ENCODE measurements around the gene OR9Q1.
"Not testable (repeated sequence)": the region's sequence is repeated elsewhere in the genome, so short reads cannot be mapped to it uniquely, and the experiment has no call there.

Gene OR9Q1, protein sequence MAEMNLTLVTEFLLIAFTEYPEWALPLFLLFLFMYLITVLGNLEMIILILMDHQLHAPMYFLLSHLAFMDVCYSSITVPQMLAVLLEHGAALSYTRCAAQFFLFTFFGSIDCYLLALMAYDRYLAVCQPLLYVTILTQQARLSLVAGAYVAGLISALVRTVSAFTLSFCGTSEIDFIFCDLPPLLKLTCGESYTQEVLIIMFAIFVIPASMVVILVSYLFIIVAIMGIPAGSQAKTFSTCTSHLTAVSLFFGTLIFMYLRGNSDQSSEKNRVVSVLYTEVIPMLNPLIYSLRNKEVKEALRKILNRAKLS

DNA sequence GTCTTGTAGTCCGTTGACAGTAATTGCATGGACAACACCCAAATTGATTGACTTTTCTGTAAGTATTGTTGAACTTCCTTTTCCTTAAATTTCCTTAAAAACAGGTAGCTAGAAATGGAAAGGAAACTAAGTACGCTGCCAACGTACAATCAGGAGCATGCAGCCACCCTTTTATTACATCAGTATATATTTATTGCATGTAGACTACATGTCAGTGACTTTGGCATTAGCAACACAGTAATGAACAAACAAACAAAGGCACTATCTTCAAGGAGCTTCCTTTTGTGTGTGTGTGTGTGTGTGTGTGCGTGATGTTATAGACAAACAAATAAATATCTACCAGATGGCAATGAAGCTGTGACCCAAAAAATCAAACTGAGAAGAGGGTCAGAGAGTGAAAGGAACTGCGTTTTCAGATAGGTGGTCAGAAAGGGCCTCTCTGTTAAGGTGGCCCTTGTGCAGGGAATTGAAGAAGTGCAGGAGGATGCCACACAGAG is at the start of gene OR9Q1:
Gene OR9Q1, plus strand, starts transcription at position 447 of the 497 bp plus-strand sequence. CDS start 155,564 bp downstream, outside the sequence.
- DNase-seq, result no peak

DNA sequence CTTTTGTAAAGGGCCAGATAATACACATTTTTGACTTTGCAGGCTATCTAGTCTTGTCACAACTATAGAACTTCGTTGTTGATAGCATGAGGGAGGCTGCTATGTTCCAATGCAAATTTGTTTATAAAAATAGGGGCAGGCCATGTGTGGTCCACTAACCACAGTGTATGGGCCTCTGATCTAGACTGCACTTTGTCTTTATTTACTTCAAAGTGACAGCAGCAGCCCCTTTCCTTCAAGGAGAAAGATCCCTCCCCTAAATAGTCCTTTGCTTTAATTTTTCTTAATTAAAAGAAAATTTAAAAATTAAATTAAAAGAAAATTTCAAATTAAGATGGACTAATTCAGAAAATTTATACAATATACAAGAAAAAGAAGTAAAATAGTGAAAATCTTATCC is 49.5 kb upstream of the OR9Q1 start:
- no peak for DNase-seq

DNA sequence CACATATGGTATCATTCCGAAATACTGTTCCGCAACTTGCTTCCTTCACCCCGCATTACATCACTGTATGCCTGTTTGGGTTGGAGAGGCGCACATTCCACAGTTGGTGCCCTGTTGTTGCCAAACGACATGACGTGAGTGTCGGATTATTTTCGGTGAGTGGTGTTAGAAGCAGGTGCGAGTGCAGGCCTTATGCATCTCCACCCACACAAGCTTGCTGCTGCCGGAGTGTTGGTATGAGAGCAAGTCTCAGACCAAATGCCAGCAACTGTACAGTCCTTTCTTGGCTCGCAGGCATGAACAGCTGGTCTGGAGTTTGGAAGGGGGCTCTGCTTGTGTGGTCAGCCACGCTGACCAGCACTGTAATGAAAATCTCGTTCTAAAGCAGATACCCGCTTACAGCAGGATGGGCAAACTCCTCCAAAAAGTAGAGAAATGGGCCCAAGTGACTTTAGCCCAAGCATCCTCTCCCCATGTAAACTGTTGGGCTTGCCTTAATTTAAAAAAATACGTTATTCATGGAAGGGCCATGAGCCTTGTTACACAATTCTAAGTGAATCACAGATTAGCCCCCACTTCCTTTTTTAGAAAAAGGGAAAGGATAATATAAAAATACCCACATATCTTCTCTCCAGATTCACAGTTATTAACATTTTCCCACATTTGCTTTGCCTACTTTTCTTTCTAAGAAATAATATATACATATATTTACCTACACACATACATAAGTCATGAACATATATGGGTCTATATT is 48.7 kb upstream of the OR9Q1 start:
- DNase-seq, result no peak

DNA sequence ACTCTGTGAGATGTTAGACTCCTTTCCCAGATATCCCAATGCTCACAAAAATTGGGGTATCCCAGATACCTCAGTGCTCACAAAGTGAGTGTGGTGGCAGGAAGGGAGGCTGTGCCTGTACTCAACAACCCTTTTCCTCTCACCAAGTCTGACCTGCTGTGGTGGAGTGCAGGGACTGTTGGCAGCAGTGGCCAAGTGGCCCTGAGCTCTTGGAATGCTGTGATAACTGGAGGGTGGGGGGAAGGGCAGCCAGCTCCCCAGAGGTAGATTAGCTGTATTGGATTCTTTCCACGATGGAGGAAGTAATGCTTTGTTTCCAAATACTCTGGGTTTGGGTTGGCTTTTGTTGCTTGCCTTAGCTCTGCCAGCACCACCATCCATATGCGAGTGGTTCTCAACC is 46.0 kb upstream of the OR9Q1 start:
- DNase-seq, result no peak

DNA sequence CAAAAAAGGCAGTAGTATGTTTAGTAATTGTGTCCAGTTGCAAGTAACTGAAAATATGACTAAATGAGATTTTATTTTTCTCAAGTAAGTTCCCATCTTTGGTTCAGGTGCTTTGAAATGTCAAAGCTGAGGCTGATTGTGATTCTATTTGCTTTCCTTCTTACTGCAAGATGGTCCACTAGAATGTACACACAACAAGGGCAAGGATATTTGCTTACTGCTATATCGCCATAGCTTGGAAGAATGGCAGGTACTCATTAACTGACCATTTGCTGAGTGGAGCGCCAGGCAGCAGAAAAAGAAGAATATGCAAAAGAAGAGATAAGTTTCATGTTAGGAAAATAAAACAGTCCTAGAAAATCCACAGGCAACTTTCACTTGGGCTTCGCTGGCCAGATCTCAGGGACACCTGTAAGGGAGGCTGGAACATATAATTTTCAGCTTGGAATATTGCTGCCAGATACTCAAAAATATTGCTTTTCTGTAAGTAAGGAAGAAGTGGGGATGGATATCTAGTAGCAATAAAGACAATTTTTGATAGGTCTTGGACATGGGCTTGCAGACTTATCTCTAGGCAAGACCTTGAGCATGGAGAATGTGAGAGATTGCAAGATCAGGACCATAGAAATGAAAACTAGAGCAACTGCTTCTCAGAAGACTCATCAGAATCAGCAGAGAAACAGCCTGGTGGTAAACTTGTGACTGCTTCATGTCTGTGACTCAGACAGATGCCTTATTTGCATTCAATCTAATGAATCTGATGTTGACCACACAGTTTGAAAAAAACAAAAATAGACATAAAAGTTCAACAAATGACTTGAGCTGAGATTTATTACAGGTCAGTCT is 44.8 kb upstream of the OR9Q1 start:
- no peak for DNase-seq

DNA sequence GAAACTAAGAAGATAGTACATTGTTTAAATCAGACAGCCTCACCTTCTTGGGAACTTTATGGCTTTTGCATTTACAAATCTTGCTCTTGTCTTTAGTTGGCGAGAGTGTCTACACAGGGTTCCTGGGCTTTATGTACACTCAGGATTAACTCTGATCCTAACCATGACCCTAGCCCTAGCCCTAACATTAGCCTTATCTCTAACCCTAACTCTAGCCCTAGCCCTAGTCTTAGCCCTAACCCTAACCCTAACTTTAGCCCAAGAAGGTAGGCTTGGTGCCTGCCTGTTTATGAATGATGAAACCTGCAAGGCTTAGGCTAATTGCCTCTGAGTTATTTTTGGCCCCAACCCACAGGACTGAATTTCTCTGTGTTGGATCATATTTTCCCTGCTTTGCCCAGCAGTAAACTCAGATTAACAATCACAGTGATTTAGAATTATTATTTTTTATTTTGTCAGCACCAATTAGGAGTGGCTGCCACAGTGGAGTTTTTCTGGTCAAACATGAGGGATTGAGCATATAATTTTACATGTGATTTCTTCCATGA is 44.1 kb upstream of the OR9Q1 start:
- no peak for DNase-seq

DNA sequence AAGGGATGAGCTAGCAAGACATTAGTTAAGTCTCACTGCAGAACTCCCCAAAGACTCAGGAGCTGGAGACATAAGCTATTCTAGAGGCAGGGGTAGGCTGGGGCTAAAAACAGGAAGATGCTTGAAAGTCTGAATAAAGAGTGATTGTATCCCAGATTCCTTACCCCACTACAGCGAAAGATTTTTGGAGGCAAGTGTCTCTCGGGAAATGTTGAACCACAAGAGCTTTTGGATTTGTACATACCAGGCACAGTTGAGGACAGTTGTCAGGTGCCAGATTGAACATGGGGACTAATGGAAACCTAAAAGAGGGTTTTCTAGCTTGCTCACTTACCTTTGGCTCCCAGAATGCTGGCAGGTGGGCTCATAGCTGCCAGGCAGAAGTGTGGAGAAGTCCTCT is 43.5 kb upstream of the OR9Q1 start:
- no peak for DNase-seq

DNA sequence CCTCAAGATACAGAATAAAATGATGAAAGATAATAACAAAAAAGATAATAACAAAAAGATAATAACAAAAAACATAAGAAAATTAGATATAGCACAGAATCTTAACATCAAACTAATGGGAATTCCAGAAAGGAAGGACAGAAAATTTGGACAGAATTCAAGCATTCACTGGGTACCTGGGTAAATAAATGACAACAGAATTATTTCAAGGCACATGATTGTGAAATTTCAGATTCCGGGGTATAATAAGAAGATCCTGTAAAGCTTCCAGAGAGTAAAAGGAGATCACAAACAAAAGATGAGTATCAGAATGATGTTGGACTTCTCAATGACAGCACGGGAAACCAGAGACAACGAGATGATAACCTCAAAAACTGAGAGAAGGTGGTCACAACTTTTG is 42.1 kb upstream of the OR9Q1 start:
- no peak for DNase-seq

DNA sequence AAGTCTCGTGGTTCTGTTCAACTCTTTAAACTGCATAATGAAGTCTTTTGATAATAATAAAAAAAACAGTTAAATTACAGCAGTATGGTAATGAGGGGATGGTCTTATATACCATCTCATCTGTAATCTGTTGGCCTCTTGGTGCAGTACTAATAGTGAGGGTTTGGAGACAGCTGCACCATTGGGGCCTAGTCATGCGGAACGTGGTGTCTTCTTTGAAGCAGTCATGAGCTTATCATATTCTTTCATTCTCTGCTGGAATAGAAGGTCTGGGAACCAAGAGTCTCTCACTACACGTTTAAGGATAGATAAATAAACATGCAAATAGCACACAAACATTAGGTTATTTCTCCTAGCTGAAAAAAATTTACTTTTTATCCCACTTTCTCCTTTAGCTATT is 40.9 kb upstream of the OR9Q1 start:
- DNase-seq, result no peak

DNA sequence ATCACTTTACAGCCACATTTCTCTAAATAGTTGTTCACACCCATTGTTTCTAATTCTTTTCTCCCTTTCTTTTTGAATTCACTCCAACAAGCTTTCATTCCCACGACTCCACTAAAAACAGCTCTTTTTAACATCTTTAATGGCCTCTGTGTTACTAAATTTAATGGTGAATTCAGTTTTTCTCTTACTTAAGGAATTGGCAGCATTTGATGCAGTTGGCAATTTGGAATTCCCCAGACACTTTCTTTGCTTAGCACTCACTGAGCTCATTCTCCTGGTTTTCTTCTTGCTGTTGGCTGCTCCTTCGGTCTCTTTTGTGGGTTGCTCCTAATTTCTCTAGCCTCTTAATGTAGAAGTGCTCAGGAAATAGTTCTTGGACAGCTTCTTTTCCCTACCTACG is 40.5 kb upstream of the OR9Q1 start:
- no peak for DNase-seq

DNA sequence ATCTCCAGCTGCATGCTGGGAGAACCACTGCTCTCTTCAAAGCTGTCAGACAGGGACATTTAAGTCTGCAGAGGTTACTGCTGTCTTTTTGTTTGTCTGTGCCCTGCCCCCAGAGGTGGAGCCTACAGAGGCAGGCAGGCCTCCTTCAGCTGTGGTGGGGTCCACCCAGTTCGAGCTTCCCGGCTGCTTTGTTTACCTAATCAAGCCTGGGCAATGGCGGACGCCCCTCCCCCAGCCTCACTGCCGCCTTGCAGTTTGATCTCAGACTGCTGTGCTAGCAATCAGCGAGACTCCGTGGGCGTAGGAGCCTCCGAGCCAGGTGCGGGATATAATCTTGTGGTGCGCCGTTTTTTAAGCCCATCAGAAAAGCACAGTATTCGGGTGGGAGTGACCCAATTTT is 24.2 kb upstream of the OR9Q1 start:
- DNase-seq, result not testable (repeated sequence)

DNA sequence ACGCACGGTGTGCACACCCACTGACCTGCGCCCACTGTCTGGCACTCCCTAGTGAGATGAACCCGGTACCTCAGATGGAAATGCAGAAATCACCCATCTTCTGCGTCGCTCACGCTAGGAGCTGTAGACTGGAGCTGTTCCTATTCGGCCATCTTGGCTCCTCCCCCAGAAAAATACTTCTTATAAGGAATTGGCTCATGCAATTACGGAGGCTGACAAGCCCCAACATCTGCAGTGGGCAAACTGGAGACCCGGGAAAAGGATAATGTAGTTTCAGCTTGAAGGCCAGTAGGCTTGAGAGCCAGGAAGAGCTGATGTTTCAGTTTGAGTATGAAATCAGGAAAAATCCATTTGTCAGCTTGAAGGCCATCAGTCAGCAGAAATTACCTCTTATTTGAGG is 23.7 kb upstream of the OR9Q1 start:
- not testable (repeated sequence) for DNase-seq

DNA sequence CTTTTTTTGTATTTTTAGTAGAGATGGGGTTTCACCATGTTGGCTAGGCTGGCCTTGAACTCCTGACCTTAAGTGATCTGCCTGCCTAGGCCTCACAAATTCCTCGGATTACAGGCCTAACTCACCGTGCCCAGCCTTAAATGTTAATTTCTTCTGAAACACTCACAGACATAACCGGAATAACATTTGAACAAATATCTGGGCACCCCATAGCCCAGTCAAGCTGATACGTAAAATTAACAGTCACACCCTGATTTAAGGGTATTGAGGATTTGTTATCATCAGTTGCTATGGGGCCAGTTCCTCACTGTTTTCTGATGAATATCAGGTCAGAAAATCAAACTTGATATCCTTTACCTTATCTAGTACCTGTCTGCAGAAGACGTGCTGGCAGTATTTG is 23.0 kb upstream of the OR9Q1 start:
- DNase-seq, result no peak

DNA sequence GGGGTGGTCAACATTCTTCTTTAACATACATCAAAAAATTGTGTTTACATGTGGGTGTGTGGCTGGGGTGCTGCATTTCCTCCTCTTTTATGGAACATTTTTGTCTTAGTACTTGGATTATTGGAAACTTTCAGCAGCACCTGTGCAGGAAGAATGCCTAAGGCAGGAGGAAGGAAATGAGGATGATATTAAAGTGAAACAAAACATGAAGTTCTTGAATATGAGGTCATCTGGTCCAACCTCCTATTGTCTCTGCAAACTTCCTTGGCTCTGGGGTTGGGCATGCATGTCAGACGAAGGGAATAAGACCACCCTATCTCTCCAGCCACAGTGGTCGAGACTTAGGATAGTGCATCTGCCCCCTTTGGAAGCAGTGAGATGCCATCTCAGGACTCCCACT is 20.6 kb upstream of the OR9Q1 start:
- no peak for DNase-seq

DNA sequence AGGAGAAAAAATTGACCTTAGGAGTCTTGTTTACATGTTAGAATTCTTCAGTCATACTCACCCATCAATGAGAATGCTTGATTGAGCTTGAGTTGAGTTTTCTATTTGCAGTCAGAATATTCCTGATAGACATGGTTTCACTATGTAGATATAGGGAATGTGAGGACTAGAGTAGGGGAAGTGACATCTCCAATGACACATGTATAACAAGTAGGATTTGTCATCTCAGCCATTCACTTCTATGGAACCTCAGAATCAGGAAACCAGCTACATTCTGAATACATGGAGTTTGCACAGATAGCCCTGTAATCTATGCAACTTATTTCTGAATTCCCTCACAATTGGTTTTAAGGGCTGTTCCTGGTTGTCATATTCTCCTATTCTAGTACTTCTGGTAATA is 20.1 kb upstream of the OR9Q1 start:
- DNase-seq, result no peak

DNA sequence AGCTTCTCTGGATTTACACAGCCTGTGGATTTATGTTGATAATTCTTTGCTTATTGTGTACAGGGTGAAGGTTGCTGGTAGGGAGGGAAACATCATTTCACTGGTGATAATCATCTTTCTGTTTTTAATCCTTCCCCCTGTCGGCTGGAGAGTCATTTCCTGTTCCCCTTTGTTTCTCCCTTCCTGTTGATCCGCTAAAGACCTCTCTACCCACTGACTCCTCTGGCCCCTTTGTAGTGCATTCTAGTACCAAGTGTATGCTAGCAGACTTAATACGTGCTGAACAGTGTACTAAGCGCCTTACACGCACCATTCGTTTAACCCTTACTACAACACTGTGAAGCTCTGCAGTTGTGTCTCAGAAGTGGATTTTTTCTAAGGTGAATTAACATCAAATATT is 19.0 kb upstream of the OR9Q1 start:
- no peak for DNase-seq

DNA sequence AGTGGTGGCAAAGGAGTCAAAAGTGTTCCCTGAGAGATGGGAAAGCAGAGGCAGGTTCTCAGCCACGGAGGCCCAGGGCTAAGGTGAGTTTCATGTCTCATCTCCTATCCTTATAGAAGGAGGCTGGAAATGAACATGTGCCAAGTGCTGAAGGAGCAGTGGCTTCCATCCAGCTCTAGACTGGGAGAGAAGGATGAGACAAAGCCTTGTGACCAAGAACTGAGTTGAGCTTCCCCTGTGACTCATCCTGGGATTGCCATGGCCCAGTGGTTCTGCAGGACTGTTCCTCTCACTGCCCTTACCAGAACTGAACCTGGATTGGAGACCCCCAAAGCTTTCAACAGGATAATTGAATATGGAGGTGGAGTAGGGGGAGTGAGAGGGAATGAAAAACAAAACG is 16.7 kb upstream of the OR9Q1 start:
- DNase-seq, result no peak

DNA sequence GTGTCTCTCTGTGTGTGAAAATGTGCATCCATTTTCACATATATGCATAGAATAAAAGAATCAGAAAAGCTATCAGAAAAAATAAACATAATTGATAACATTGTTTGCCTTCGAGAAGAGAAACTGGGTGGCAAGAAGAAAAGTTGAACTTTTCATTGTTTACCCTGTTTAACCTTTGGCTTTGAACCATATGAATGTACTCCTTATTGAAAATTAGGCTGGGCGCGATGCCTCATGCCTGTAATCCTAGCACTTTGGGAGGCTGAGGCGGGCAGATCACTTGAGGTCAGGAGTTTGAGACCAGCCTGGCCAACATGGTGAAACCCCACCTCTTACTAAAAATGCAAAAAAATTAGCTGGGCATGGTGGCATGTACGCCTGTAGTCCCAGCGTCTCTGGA is 11.9 kb upstream of the OR9Q1 start:
- no peak for DNase-seq

DNA sequence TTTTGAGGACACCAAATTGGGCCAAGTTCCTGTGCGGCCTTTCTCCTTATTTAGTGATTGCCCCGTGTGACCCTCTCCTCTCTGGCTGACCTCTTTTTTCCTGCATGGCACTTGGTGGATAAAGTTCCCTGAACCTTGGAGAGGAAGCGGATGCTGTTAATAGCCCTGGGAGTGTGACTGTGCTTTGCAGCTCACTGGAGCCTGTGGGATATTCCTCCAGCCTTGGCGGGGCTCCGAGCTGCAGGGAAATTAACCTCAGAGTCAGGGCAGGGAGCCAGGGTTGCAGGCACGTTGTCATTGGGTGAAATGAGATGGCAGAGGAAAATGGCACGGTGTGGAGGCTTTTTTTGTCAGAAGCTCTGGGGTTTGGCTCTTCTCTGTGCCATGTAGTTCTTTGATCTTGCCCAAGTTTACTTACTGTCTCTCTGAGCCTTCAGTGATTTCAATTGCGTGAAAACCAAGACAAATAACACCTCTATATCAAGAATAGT is 965 bp downstream of the OR9Q1 start:
- DNase-seq, result no peak

DNA sequence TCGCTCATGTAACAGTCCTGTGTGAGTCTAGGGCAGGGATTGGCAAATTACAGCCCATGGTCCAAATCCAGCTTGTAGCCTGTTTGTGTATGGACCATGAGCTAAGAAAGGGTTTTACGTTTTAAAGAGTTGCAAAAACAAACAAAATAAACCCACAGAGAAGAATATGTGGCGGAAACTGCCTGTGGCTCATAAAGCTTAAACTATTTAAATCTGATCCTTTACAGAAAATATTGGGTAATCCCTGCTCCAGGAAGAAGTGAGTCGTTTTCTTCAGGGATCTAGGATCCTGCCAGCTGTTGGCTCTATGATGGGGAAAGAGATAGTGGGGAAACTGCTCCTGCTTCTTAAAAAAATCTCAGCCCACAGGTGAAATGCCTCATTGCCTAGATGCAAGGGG is 3.7 kb downstream of the OR9Q1 start:
- DNase-seq, result no peak

DNA sequence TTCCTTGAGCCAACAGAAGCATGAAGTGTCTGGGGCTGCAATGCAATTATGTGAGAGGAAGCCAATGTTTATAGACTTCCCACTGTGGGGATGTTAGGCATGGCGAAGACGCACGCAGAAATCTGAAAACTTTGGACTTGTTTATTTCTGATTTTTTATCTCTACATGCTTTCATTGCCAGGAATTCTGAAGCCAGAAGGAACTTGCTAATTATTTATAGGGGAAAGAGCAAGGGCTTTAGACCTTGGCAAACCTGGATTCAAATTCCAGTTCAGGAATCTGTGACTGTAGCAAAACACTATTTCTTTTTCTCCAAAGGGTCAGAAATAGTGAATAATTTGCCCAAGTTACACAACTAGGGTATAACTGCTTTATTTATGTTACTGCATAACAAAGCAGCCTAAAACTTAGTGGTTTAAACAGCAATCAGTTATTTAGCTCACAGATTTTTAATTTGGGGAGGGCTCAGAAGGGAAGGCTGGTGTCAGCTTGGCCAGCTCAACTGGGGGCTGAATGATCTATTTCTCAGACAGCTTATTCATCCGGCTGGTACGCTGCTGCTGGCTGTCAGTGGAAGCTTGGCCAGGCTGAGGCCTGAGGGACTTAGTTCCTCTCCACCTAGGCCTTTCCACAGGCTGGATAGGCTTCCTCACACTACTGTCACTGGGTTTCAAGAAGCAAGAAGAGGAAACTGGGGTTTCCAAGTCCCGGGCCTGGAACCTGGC is 5.2 kb downstream of the OR9Q1 start:
- DNase-seq, result no peak

DNA sequence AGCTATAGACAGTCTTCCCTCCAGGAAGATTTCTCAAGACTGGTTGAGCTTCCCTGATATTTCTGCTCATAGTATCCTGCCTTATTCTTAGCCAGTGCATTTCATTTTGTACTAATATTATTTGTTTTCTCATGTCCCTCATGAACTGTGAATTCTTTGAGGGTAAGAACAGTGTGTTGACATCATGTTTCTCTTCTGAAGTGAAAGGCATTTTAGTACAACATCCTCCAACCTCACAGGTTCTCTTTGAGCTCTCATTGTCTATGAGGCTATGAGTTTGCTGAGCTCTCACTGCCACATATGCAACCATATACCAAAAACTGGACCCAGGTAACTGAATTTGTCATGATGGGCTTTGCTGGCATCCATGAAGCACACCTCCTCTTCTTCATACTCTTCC is 7.0 kb downstream of the OR9Q1 start, which contains the start of gene OR6Q1:
Gene OR6Q1, plus strand, starts transcription at position 301 of the 400 bp plus-strand sequence. Its CDS starts 0 bp downstream, at position 301.
- DNase-seq, result no peak
